NCI-H1105 (cell line): ENCODE results near the gene TM4SF4.

ENCODE experiments used
- DNase-seq: peaks from one replicate; lab custom pipeline; 2025; lab: John Stamatoyannopoulos, UW

The TM4SF4 gene

GRCh38 chr3:149486726-149487125 lies 12.2 kb downstream of the TM4SF4 start:
- DNase-seq: no peak

GRCh38 chr3:149487598-149488197 lies 13.2 kb downstream of the TM4SF4 start:
- DNase-seq: no peak

- DNase-seq: no peak
These were observed 14.7 kb downstream of the TM4SF4 start for GRCh38 chr3:149489060-149489690.

GRCh38 chr3:149490260-149490971 lies 15.9 kb downstream of the TM4SF4 start:
- no peak for DNase-seq

- DNase-seq: no peak
These were observed 19.0 kb downstream of the TM4SF4 start for GRCh38 chr3:149493315-149494021.

- DNase-seq: no peak
These were observed 19.7 kb downstream of the TM4SF4 start for GRCh38 chr3:149494022-149494758.

GRCh38 chr3:149494759-149495580 lies 20.5 kb downstream of the TM4SF4 start:
- DNase-seq: no peak

GRCh38 chr3:149495581-149496125 lies 21.2 kb downstream of the TM4SF4 start:
- DNase-seq: no peak

GRCh38 chr3:149496891-149497290 lies 22.4 kb downstream of the TM4SF4 start:
- no peak for DNase-seq

GRCh38 chr3:149497966-149498670 lies 23.6 kb downstream of the TM4SF4 start:
- no peak for DNase-seq

- no peak for DNase-seq
These were observed 27.0 kb downstream of the TM4SF4 start for GRCh38 chr3:149501524-149501923.

GRCh38 chr3:149502438-149502837 lies 27.9 kb downstream of the TM4SF4 start:
- DNase-seq: no peak

GRCh38 chr3:149506540-149506939 lies 32.0 kb downstream of the TM4SF4 start:
- DNase-seq: no peak

- no peak for DNase-seq
These were observed 32.5 kb downstream of the TM4SF4 start for GRCh38 chr3:149506965-149507364.

- DNase-seq: no peak
These were observed 33.2 kb downstream of the TM4SF4 start for GRCh38 chr3:149507491-149508324.

GRCh38 chr3:149509526-149509925 lies 35.0 kb downstream of the TM4SF4 start:
- no peak for DNase-seq

- DNase-seq: no peak
These were observed 36.0 kb downstream of the TM4SF4 start for GRCh38 chr3:149510480-149510879.

- no peak for DNase-seq
These were observed 36.6 kb downstream of the TM4SF4 start for GRCh38 chr3:149511040-149511626.
